GM12878 (cell line): Measurements from ENCODE around the gene ATP13A5. TPM values are rescaled to one million over a fixed set of nuclear protein-coding genes. Genes with fewer than 3 reads are reported as not detected.

ENCODE experiments used
- ATAC-seq: fragments of 200-7000 bp; cut with Tn5 transposase; 3 replicates; pipeline ENCODE4 v1.9.1; 2020; ENCODE audit warnings: mild to moderate bottlenecking, moderate library complexity
- BruUV-seq: library from RNA; stranded (reverse); fragments of 400-500 nt; replicated peaks from 2 replicates; lab custom pipeline; 2021; lab: Mats Ljungman, UMichigan
- CTCF ChIA-PET: fragments of 300-600 bp; sonication (Branson Sonifier 250); formaldehyde crosslinking; extraction: SDS; loops from one replicate; lab custom pipeline; 2021; ENCODE audit warnings: inconsistent platforms; lab: Yijun Ruan, JAX
- POLR2A ChIA-PET: fragments of 350-600 bp; formaldehyde crosslinking; extraction: SDS; loops from one replicate; lab custom pipeline; 2021; ENCODE audit warnings: inconsistent platforms; lab: Charles Lee
- RAD21 ChIA-PET: fragments of 300-600 bp; sonication (Branson Sonifier 250); formaldehyde crosslinking; loops from one replicate; lab custom pipeline; 2023; ENCODE audit warnings: antibody characterized with exemption; ENCODE audit not compliant: unreplicated experiment; lab: Charles Lee
- SMC1A ChIA-PET: fragments of 300-600 bp; sonication (Branson Sonifier 250); formaldehyde crosslinking; loops from one replicate; lab custom pipeline; 2023; ENCODE audit not compliant: unreplicated experiment, uncharacterized antibody; lab: Charles Lee
- DNase-seq: peaks from one replicate; pipeline ENCODE4 v3.0.0-alpha.2; 2011; ENCODE audit warnings: low read depth, low spot score
- FAIRE-seq: peaks from 3 replicates; lab custom pipeline; 2011; peaks lifted over from hg19 to GRCh38; lab: Jason Lieb, UNC
- H2AFZ ChIP-seq: 2 replicates; pipeline ENCODE4 v1.6.0; 2011; ENCODE audit warnings: low read depth, low read length, control low read depth; ENCODE audit not compliant: control insufficient read depth
- H3K27ac ChIP-seq: 2 replicates; pipeline ENCODE4 v1.5.1; 2011; ENCODE audit warnings: control low read depth; ENCODE audit not compliant: control insufficient read depth, insufficient read depth
- H3K27me3 ChIP-seq, 2 experiments: replicated peaks in 1 of 2; 2 replicates each; pipeline versions ENCODE4 v1.6.0 to v1.6.1; 2011; ENCODE audit warnings: low read length in 1 of 2; ENCODE audit not compliant: control insufficient read depth in 2 of 2, insufficient read depth in 2 of 2
- H3K36me3 ChIP-seq, 2 experiments: 2 replicates each; pipeline ENCODE4 v1.5.1; 2011; ENCODE audit warnings: low read length in 1 of 2; ENCODE audit not compliant: control insufficient read depth in 2 of 2, insufficient read depth in 2 of 2
- H3K4me1 ChIP-seq: 2 replicates; pipeline ENCODE4 v1.6.1; 2011; ENCODE audit warnings: mild to moderate bottlenecking, low read length, moderate library complexity, mixed read lengths; ENCODE audit not compliant: control insufficient read depth, insufficient read depth
- H3K4me2 ChIP-seq: 2 replicates; pipeline ENCODE4 v1.6.0; 2011; ENCODE audit warnings: control low read depth; ENCODE audit not compliant: control insufficient read depth, insufficient read depth
- H3K4me3 ChIP-seq: fragments of 200-600 bp; sonication (generic); 2 replicates; pipeline ENCODE4 v1.5.1; 2016
- H3K79me2 ChIP-seq: 2 replicates; pipeline ENCODE4 v1.6.0; 2011; ENCODE audit warnings: low read length; ENCODE audit not compliant: control insufficient read depth, insufficient read depth
- H3K9ac ChIP-seq: 2 replicates; pipeline ENCODE4 v1.8.0; 2011; ENCODE audit warnings: low read length, control low read depth, mixed read lengths; ENCODE audit not compliant: control insufficient read depth, insufficient read depth
- H3K9me3 ChIP-seq: replicated peaks from 3 replicates; pipeline ENCODE4 v1.5.1; 2011; ENCODE audit warnings: mild to moderate bottlenecking, low read length; ENCODE audit not compliant: control insufficient read depth, insufficient read depth
- H4K20me1 ChIP-seq: 2 replicates; pipeline ENCODE4 v1.6.0; 2011; ENCODE audit not compliant: control insufficient read depth, insufficient read depth
- BACH1 ChIP-seq: fragments of 450-650 bp; IDR thresholded peaks from 2 replicates; pipeline ENCODE4 v1.6.1; 2017; ENCODE audit warnings: mild to moderate bottlenecking, borderline replicate concordance
- BCL11A ChIP-seq: IDR thresholded peaks from 2 replicates; pipeline ENCODE4 v1.6.1; 2011; ENCODE audit warnings: low read depth, low read length
- CEBPB ChIP-seq, 2 experiments: fragments of 150-350 bp in 1 of 2; IDR thresholded peaks; 2 replicates each; pipeline ENCODE4 v1.6.1; 2012 to 2014; ENCODE audit warnings: low read depth in 2 of 2, low read length in 2 of 2, borderline replicate concordance in 1 of 2, inconsistent platforms in 1 of 2
- EED ChIP-seq: sonication (generic); IDR thresholded peaks from 2 replicates; pipeline ENCODE4 v1.6.1; 2016; ENCODE audit warnings: antibody characterized with exemption, low read depth
- EZH2 ChIP-seq: IDR thresholded peaks from 2 replicates; pipeline ENCODE4 v1.6.1; 2012; ENCODE audit warnings: low read depth, mild to moderate bottlenecking, control low read depth, inconsistent platforms, low read length, borderline replicate concordance; ENCODE audit not compliant: control insufficient read depth
- FOS ChIP-seq: IDR thresholded peaks from 3 replicates; pipeline ENCODE4 v1.6.1; 2011; ENCODE audit warnings: borderline replicate concordance; ENCODE audit not compliant: insufficient read length; ENCODE audit errors: extremely low read depth
- IKZF2 ChIP-seq, 2 experiments: fragments of 450-650 bp; IDR thresholded peaks; 2 replicates each; pipeline ENCODE4 v1.6.1; 2017; ENCODE audit warnings: mild to moderate bottlenecking in 2 of 2, moderate library complexity in 2 of 2
- LARP7 ChIP-seq: fragments of 450-650 bp; IDR thresholded peaks from 2 replicates; pipeline ENCODE4 v1.6.1; 2017; ENCODE audit warnings: mild to moderate bottlenecking
- MYC ChIP-seq: IDR thresholded peaks from 2 replicates; pipeline ENCODE4 v1.6.1; 2011; ENCODE audit warnings: mild to moderate bottlenecking, low read length, moderate library complexity, inconsistent platforms; ENCODE audit not compliant: insufficient read depth, insufficient replicate concordance, insufficient read length, severe bottlenecking
- PML ChIP-seq: IDR thresholded peaks from 2 replicates; pipeline ENCODE4 v1.6.1; 2012; ENCODE audit warnings: low read length, inconsistent platforms
- POU2F2 ChIP-seq: IDR thresholded peaks from 3 replicates; pipeline ENCODE4 v1.6.1; 2011; ENCODE audit warnings: low read depth, mild to moderate bottlenecking, low read length, borderline replicate concordance
- RUNX3 ChIP-seq: IDR thresholded peaks from 2 replicates; pipeline ENCODE4 v1.6.1; 2012; ENCODE audit warnings: low read length, inconsistent platforms
- SIX5 ChIP-seq: IDR thresholded peaks from 2 replicates; pipeline ENCODE4 v1.6.1; 2011; ENCODE audit warnings: mild to moderate bottlenecking, low read depth, low read length, moderate library complexity; ENCODE audit not compliant: severe bottlenecking
- SRF ChIP-seq, 2 experiments: IDR thresholded peaks; 2 replicates each; pipeline ENCODE4 v1.6.1; 2011; ENCODE audit warnings: low read depth in 2 of 2, low read length in 2 of 2, mild to moderate bottlenecking in 1 of 2, moderate library complexity in 1 of 2
- TCF7 ChIP-seq: IDR thresholded peaks from 2 replicates; pipeline ENCODE4 v1.6.1; 2014; ENCODE audit warnings: antibody characterized with exemption, borderline replicate concordance
- WGBS: methylation state at CpG from one replicate; pipeline ENCODE4 v1.1.6; 2016; ENCODE audit warnings: low lambda C conversion rate; ENCODE audit not compliant: insufficient replicate concordance, insufficient coverage; ENCODE audit errors: missing lambda C conversion rate; 5-methylcytosine and 5-hydroxymethylcytosine counted together
- in situ Hi-C: fragments of 300-500 bp; cut with MboI; formaldehyde crosslinking; loops from 9 replicates; pipeline ENCODE4 v1.14.3; 2018; ENCODE audit warnings: mixed read lengths
- intact Hi-C: fragments of 100-400 bp; cut with micrococcal nuclease; formaldehyde crosslinking; loops from one replicate; pipeline ENCODE4 v1.14.2; 2022; ENCODE audit not compliant: unreplicated experiment
- polyA plus RNA-seq, 11 experiments: library from polyadenylated mRNA; depleted of rRNA in 4 of 11; unstranded in 6 of 11; stranded (reverse) in 5 of 11; fragments of >200 nt; fragmentation: Nextera tagmentation in 4 of 11; fragmentation: Illumina TruSeq in 1 of 11; extraction: Ambion mirVana in 4 of 11; extraction: Trizol in 1 of 11; gene quantifications; 1 replicate in 1 of 11; 2 replicates in 10 of 11; pipeline versions ENCODE4 v1.2.1 to v1.2.3, GENCODE V29; 2011 to 2016; ENCODE audit warnings: inconsistent platforms in 2 of 11, missing spikeins in 2 of 11, low read depth in 1 of 11
- total RNA-seq, 4 experiments: library from RNA; depleted of rRNA in 3 of 4; stranded (reverse); fragments of >200 nt in 3 of 4; fragmentation: Illumina TruSeq in 1 of 4; extraction: Trizol in 1 of 4; gene quantifications; 2 replicates each; pipeline versions ENCODE4 v1.2.1 to v1.2.3, GENCODE V29; 2013 to 2021
- TF ChIP-seq, protein P1 (sequence below): fragments of 450-650 bp; formaldehyde crosslinking; IDR thresholded peaks from 2 replicates; pipeline ENCODE4 v1.4.0; 2020; ENCODE audit warnings: mild to moderate bottlenecking, moderate library complexity
- TF ChIP-seq, protein P2 (sequence below): fragments of 450-650 bp; IDR thresholded peaks from 2 replicates; pipeline ENCODE4 v1.6.1; 2014; ENCODE audit warnings: mild to moderate bottlenecking
- TF ChIP-seq, protein P3 (sequence below): fragments of 450-650 bp; IDR thresholded peaks from 2 replicates; pipeline ENCODE4 v1.6.1; 2016; ENCODE audit warnings: mild to moderate bottlenecking, moderate library complexity, borderline replicate concordance

ATP13A5 gene
- total and polyA plus RNA-seq, 10 of the 15 experiments (the other 5 are each of a cell fraction or from before 2014, with no cell fraction given), result not detected

DNA sequence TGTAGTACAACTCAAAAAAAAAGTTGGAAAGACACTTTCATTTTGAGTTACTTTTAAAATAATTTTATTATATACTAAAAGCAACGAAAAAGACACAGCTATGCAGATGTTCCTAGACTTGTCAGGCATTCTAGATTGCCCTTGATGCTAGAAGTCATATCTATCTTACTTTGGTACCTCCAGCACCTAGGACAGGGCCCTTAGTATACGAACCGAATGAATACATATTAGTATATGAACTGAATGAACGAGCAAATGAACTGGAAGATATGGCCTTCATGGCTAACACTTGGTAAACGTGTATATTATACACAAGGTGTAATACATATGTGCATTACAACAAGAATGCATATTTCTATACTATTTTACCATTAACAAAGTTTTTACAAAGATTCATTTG is 24.1 kb downstream of the ATP13A5 start:
- 25% methylated on average over 5 of the region's 5 CpGs for WGBS

More for the DNA sequence above, 24.1 kb downstream of the ATP13A5 start:
- DNase-seq (no peak), FAIRE-seq (no peak), ATAC-seq (no peak)
- no peak overlapping the region for H3K9ac ChIP-seq
- BruUV-seq, result no TSS peak
- H3K27me3 ChIP-seq, result no peaks in the 10 kb centered on the region; a peak in 1 of 4 replicates
- SMC1A ChIA-PET, result no interaction called here
- H3K4me1 ChIP-seq, result no peaks in the 10 kb centered on the region
- H2AFZ ChIP-seq, result no peak overlapping the region
- no peaks in the 10 kb centered on the region for H4K20me1 ChIP-seq
- CTCF ChIA-PET, result no interaction called here
- H3K27ac ChIP-seq, result no peak overlapping the region
- POLR2A ChIA-PET, result no interaction called here
- TF ChIP-seq BCL11A (no peak), MYC (no peak), SIX5 (no peak), EZH2 (no peak), PML (no peak), POU2F2 (no peak), SRF (IDR thresholded peaks at IDR 0.05; ENCODE audit: low read depth in 2 of 2, low read length in 2 of 2) (no peak), IKZF2 (IDR thresholded peaks at IDR 0.05) (no peak), RUNX3 (no peak), LARP7 (no peak), CEBPB (IDR thresholded peaks at IDR 0.05; ENCODE audit: borderline replicate concordance in 1 of 2, low read depth in 2 of 2, low read length in 2 of 2) (no peak), EED (no peak), BACH1 (no peak), TCF7 (no peak), FOS (no peak)
- TF ChIP-seq, protein P1, sequence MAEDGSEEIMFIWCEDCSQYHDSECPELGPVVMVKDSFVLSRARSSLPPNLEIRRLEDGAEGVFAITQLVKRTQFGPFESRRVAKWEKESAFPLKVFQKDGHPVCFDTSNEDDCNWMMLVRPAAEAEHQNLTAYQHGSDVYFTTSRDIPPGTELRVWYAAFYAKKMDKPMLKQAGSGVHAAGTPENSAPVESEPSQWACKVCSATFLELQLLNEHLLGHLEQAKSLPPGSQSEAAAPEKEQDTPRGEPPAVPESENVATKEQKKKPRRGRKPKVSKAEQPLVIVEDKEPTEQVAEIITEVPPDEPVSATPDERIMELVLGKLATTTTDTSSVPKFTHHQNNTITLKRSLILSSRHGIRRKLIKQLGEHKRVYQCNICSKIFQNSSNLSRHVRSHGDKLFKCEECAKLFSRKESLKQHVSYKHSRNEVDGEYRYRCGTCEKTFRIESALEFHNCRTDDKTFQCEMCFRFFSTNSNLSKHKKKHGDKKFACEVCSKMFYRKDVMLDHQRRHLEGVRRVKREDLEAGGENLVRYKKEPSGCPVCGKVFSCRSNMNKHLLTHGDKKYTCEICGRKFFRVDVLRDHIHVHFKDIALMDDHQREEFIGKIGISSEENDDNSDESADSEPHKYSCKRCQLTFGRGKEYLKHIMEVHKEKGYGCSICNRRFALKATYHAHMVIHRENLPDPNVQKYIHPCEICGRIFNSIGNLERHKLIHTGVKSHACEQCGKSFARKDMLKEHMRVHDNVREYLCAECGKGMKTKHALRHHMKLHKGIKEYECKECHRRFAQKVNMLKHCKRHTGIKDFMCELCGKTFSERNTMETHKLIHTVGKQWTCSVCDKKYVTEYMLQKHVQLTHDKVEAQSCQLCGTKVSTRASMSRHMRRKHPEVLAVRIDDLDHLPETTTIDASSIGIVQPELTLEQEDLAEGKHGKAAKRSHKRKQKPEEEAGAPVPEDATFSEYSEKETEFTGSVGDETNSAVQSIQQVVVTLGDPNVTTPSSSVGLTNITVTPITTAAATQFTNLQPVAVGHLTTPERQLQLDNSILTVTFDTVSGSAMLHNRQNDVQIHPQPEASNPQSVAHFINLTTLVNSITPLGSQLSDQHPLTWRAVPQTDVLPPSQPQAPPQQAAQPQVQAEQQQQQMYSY (CRISPR knock-in tag), result no peak
- TF ChIP-seq, protein P2, sequence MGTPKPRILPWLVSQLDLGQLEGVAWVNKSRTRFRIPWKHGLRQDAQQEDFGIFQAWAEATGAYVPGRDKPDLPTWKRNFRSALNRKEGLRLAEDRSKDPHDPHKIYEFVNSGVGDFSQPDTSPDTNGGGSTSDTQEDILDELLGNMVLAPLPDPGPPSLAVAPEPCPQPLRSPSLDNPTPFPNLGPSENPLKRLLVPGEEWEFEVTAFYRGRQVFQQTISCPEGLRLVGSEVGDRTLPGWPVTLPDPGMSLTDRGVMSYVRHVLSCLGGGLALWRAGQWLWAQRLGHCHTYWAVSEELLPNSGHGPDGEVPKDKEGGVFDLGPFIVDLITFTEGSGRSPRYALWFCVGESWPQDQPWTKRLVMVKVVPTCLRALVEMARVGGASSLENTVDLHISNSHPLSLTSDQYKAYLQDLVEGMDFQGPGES, result no peak
- TF ChIP-seq, protein P3, sequence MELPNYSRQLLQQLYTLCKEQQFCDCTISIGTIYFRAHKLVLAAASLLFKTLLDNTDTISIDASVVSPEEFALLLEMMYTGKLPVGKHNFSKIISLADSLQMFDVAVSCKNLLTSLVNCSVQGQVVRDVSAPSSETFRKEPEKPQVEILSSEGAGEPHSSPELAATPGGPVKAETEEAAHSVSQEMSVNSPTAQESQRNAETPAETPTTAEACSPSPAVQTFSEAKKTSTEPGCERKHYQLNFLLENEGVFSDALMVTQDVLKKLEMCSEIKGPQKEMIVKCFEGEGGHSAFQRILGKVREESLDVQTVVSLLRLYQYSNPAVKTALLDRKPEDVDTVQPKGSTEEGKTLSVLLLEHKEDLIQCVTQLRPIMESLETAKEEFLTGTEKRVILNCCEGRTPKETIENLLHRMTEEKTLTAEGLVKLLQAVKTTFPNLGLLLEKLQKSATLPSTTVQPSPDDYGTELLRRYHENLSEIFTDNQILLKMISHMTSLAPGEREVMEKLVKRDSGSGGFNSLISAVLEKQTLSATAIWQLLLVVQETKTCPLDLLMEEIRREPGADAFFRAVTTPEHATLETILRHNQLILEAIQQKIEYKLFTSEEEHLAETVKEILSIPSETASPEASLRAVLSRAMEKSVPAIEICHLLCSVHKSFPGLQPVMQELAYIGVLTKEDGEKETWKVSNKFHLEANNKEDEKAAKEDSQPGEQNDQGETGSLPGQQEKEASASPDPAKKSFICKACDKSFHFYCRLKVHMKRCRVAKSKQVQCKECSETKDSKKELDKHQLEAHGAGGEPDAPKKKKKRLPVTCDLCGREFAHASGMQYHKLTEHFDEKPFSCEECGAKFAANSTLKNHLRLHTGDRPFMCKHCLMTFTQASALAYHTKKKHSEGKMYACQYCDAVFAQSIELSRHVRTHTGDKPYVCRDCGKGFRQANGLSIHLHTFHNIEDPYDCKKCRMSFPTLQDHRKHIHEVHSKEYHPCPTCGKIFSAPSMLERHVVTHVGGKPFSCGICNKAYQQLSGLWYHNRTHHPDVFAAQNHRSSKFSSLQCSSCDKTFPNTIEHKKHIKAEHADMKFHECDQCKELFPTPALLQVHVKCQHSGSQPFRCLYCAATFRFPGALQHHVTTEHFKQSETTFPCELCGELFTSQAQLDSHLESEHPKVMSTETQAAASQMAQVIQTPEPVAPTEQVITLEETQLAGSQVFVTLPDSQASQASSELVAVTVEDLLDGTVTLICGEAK, result no peak
- in situ Hi-C loops, result no loop called here
- H3K4me2 ChIP-seq, result no peak overlapping the region
- intact Hi-C loops, result no loop called here
- H3K4me3 ChIP-seq, result no peak overlapping the region
- H3K36me3 ChIP-seq, result no peaks in the 10 kb centered on the region
- no peaks in the 10 kb centered on the region for H3K9me3 ChIP-seq
- H3K79me2 ChIP-seq, result no peaks in the 10 kb centered on the region
- RAD21 ChIA-PET, result no interaction called here
